ENCODE measurements around the gene GABRG3.

GABRG3 gene

GRCh38 chr15:27587810-27588209 lies 616.8 kb downstream of the GABRG3 start:
- no peak for DNase-seq

DNA sequence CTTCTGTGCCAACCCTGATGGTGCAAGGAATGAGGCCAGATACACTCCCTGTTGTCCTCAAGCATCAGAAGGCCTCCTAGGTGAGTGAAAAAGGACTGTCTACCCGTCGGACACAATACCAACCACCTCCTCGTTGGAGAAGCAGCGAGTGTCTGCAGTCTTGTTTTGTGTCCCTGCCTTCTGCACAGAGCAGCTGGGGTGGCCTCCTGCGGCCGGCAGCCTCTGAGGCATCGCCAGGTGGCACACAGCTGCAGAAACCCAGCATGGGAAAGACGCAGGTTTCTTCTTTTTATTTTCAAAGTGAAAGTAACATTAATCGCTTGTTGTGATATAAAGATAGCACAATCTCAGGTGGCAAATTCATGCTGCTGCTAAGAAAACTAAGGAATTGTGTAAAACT lies 618.3 kb downstream of the GABRG3 start:
- no peak for DNase-seq

GRCh38 chr15:27589782-27590181 lies 618.8 kb downstream of the GABRG3 start:
- DNase-seq = no peak
